ENCODE results near the gene ADM2. TPM values are rescaled to one million over a fixed set of nuclear protein-coding genes. Genes with fewer than 3 reads are reported as not detected.

Gene ADM2
- total and polyA plus RNA-seq, 2 donors (not counting 1 experiment from before 2014, with no cell fraction given) = 0.73 to 5.8 TPM

DNA sequence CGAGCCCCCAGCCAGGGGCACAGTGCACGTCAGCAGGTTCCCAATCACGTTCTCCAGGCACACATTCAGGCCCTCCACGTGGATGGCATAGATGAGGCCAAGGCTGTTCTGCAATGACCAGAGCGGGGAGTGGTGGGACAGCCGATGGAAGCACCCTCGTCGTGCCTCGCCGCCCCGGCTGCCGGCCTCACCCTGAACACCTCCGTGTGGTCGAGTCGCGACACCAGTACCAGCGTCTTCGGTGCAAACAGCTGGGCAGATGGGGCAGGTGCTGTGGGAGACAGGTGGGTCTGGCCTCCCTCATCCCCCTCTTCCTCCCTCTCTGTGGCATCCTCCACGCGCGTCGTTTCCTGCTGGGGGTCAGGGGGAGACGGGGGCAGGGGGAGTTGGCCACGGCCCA, 14.0 kb upstream of the ADM2 start:
- H3K79me2 ChIP-seq (ENCODE audit: control insufficient read depth, insufficient read depth, low read length) = peaks cover 36% of the 10 kb centered on the region
- no peak overlapping the region for H3K27ac ChIP-seq (ENCODE audit: insufficient read depth, low read length)
- peaks cover 31% of the 10 kb centered on the region for H3K36me3 ChIP-seq (ENCODE audit: control insufficient read depth, insufficient read depth, low read length)
- no peak for TF ChIP-seq EZH2 (IDR thresholded peaks at IDR 0.05; ENCODE audit: low read length, missing control alignments)
- TF ChIP-seq, protein P1, sequence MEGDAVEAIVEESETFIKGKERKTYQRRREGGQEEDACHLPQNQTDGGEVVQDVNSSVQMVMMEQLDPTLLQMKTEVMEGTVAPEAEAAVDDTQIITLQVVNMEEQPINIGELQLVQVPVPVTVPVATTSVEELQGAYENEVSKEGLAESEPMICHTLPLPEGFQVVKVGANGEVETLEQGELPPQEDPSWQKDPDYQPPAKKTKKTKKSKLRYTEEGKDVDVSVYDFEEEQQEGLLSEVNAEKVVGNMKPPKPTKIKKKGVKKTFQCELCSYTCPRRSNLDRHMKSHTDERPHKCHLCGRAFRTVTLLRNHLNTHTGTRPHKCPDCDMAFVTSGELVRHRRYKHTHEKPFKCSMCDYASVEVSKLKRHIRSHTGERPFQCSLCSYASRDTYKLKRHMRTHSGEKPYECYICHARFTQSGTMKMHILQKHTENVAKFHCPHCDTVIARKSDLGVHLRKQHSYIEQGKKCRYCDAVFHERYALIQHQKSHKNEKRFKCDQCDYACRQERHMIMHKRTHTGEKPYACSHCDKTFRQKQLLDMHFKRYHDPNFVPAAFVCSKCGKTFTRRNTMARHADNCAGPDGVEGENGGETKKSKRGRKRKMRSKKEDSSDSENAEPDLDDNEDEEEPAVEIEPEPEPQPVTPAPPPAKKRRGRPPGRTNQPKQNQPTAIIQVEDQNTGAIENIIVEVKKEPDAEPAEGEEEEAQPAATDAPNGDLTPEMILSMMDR (conservative IDR thresholded peaks at IDR 0.05 in 1 of 2, IDR thresholded peaks at IDR 0.05 in 1 of 2; ENCODE audit: low read depth in 1 of 2, low read length in 2 of 2) = no peak
- H4K20me1 ChIP-seq (ENCODE audit: control insufficient read depth, extremely low read depth, insufficient read depth, low read length) = no peaks in the 10 kb centered on the region
- peaks cover 5% of the 10 kb centered on the region for H3K4me1 ChIP-seq (ENCODE audit: control insufficient read depth, extremely low read depth, insufficient read depth, low read length)
- H2AFZ ChIP-seq (ENCODE audit: low read length) = no peak overlapping the region
- DNase-seq (ENCODE audit: low read depth in 2 of 2) = no peak
- H3K4me3 ChIP-seq (replicated peaks in 1 of 4; ENCODE audit: control extremely low read depth in 1 of 4, insufficient read depth in 1 of 4, low read depth in 3 of 4, low read length in 4 of 4) = no peak overlapping the region
- H3K9me3 ChIP-seq (ENCODE audit: control insufficient read depth, insufficient read depth, low read depth, low read length) = no peaks in the 10 kb centered on the region
- H3K4me2 ChIP-seq (ENCODE audit: extremely low read depth, insufficient read depth, low read length) = no peak overlapping the region
- H3K9ac ChIP-seq (ENCODE audit: insufficient read depth, low read length) = no peak overlapping the region
- H3K27me3 ChIP-seq (ENCODE audit: control insufficient read depth, insufficient read depth, low read length) = no peaks in the 10 kb centered on the region

DNA sequence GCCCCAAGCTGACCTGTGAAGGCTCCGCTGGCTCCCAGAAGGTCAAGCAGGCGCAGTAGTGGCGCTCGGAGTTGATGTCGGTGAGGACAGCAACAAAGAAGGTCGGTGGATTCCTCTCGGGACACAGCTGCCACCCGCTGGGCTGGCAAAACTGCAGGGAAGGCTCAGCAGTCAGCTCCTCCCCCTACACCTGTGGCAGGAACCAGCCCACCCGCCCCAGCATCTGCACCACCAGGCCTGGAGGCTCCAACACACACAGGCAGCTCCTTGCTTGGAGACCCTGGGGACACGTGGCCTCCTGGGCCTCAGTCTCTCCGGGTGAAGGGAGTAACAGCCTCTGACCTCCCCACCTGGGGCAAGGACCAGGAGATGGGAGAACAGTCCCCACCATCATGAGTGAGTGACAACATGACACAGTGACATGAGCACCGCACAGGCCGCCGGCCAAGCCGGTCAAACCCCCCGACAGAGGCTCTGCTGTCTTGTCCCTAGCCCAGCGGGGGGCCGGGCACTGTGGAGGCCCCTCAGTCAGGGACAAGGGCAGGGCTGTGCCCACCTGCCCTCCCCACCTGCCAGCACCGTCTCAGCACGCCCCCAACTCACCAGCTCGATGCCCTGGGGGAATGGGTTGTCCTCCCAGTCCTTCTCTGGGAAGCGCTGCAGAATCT, 13.4 kb upstream of the ADM2 start:
- Histone ChIP-seq H2AFZ (ENCODE audit: low read length) (no peak overlapping the region), H3K4me1 (ENCODE audit: control insufficient read depth, extremely low read depth, insufficient read depth, low read length) (peaks cover 5% of the 10 kb centered on the region), H3K27ac (ENCODE audit: insufficient read depth, low read length) (no peak overlapping the region), H3K79me2 (ENCODE audit: control insufficient read depth, insufficient read depth, low read length) (peaks cover 42% of the 10 kb centered on the region), H4K20me1 (ENCODE audit: control insufficient read depth, extremely low read depth, insufficient read depth, low read length) (no peaks in the 10 kb centered on the region), H3K4me2 (ENCODE audit: extremely low read depth, insufficient read depth, low read length) (no peak overlapping the region), H3K27me3 (ENCODE audit: control insufficient read depth, insufficient read depth, low read length) (no peaks in the 10 kb centered on the region), H3K9ac (ENCODE audit: insufficient read depth, low read length) (no peak overlapping the region), H3K36me3 (ENCODE audit: control insufficient read depth, insufficient read depth, low read length) (peaks cover 30% of the 10 kb centered on the region), H3K4me3 (replicated peaks in 1 of 4; ENCODE audit: control extremely low read depth in 1 of 4, insufficient read depth in 1 of 4, low read depth in 3 of 4, low read length in 4 of 4) (no peak overlapping the region), H3K9me3 (ENCODE audit: control insufficient read depth, insufficient read depth, low read depth, low read length) (no peaks in the 10 kb centered on the region)
- no peak for DNase-seq (ENCODE audit: low read depth in 2 of 2)
- TF ChIP-seq EZH2 (IDR thresholded peaks at IDR 0.05; ENCODE audit: low read length, missing control alignments) = no peak
- TF ChIP-seq, protein P1 (conservative IDR thresholded peaks at IDR 0.05 in 1 of 2, IDR thresholded peaks at IDR 0.05 in 1 of 2; ENCODE audit: low read depth in 1 of 2, low read length in 2 of 2) = no peak

DNA sequence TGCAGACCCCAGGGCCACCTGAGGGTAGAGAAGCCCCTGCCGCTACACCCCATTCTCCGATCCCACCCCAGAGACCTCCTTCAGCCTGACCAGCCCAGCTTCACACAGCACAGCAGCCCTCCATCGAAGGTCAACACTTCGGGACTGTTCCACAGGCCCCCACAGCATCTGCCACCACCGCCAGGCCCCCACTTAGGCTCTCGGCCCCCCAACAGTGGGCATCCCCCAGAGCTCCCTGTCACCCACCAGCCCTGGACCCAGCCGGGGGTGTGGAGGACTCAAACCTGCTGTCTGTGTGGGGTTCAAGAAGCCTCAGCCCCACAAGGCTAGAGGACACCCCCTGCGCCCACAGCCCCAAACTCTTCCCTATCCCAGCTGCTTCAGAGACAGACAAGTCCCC, 12.7 kb upstream of the ADM2 start:
- Histone ChIP-seq H3K4me2 (ENCODE audit: extremely low read depth, insufficient read depth, low read length) (no peak overlapping the region), H3K9me3 (ENCODE audit: control insufficient read depth, insufficient read depth, low read depth, low read length) (no peaks in the 10 kb centered on the region), H3K9ac (ENCODE audit: insufficient read depth, low read length) (no peak overlapping the region), H3K36me3 (ENCODE audit: control insufficient read depth, insufficient read depth, low read length) (peaks cover 26% of the 10 kb centered on the region), H3K79me2 (ENCODE audit: control insufficient read depth, insufficient read depth, low read length) (peaks cover 49% of the 10 kb centered on the region), H2AFZ (ENCODE audit: low read length) (no peak overlapping the region), H4K20me1 (ENCODE audit: control insufficient read depth, extremely low read depth, insufficient read depth, low read length) (peaks cover under 1% of the 10 kb centered on the region), H3K4me1 (ENCODE audit: control insufficient read depth, extremely low read depth, insufficient read depth, low read length) (peaks cover 10% of the 10 kb centered on the region), H3K27ac (ENCODE audit: insufficient read depth, low read length) (no peak overlapping the region), H3K27me3 (ENCODE audit: control insufficient read depth, insufficient read depth, low read length) (no peaks in the 10 kb centered on the region), H3K4me3 (replicated peaks in 1 of 4; ENCODE audit: control extremely low read depth in 1 of 4, insufficient read depth in 1 of 4, low read depth in 3 of 4, low read length in 4 of 4) (no peak overlapping the region)
- no peak for TF ChIP-seq EZH2 (IDR thresholded peaks at IDR 0.05; ENCODE audit: low read length, missing control alignments)
- TF ChIP-seq, protein P1 (conservative IDR thresholded peaks at IDR 0.05 in 1 of 2, IDR thresholded peaks at IDR 0.05 in 1 of 2; ENCODE audit: low read depth in 1 of 2, low read length in 2 of 2) = no peak
- no peak for DNase-seq (ENCODE audit: low read depth in 2 of 2)

Measured in fibroblast of lung (primary cell).